K562 (cell line): ENCODE measurements around the gene PPARG.

Experiments
- CEBPB ChIP-seq: fragments of 450-650 bp; IDR thresholded peaks from 2 replicates; pipeline ENCODE4 v1.6.1; 2016; ENCODE audit warnings: missing genetic modification characterization, missing compliant biosample characterization
- EP300 ChIP-seq: IDR thresholded peaks from 2 replicates; pipeline ENCODE4 v1.6.1; 2012; ENCODE audit warnings: low read length, improper control_type of control experiment
- EZH2 ChIP-seq: IDR thresholded peaks from 2 replicates; pipeline ENCODE4 v1.6.1; 2012; ENCODE audit warnings: low read depth, mild to moderate bottlenecking, inconsistent platforms, low read length, borderline replicate concordance
- FOXJ3 ChIP-seq: sonication (generic); formaldehyde crosslinking; IDR thresholded peaks from 2 replicates; pipeline ENCODE4 v1.4.0; 2020; ENCODE audit warnings: mild to moderate bottlenecking, missing genetic modification reagents
- ID3 ChIP-seq, 2 experiments: fragments of 250-450 bp in 1 of 2; fragments of 450-650 bp in 1 of 2; sonication (Bioruptor Pico) in 1 of 2; IDR thresholded peaks; 2 replicates each; pipeline versions ENCODE4 v1.6.1 to v1.8.0; 2016 to 2021; ENCODE audit warnings: mild to moderate bottlenecking in 2 of 2, moderate library complexity in 2 of 2, missing compliant biosample characterization in 1 of 2, missing genetic modification characterization in 1 of 2
- ZC3H8 ChIP-seq: fragments of 450-650 bp; IDR thresholded peaks from 2 replicates; pipeline ENCODE4 v1.6.1; 2017
- ZNF212 ChIP-seq: fragments of 450-650 bp; formaldehyde crosslinking; IDR thresholded peaks from 2 replicates; pipeline ENCODE4 v1.4.0; 2020; ENCODE audit warnings: mild to moderate bottlenecking
- ZNF316 ChIP-seq: fragments of 450-650 bp; IDR thresholded peaks from 2 replicates; pipeline ENCODE4 v1.6.1; 2016
- TF ChIP-seq, protein P1 (sequence below), 3 experiments: IDR thresholded peaks in 2 of 3; conservative IDR thresholded peaks in 1 of 3; 2 replicates each; pipeline ENCODE4 v1.5.1; 2011 to 2012; ENCODE audit warnings: low read length in 3 of 3, mild to moderate bottlenecking in 3 of 3, control low read depth in 2 of 3, improper control_type of control experiment in 1 of 3, inconsistent platforms in 1 of 3, low read depth in 1 of 3, mixed read lengths in 1 of 3, moderate library complexity in 1 of 3; ENCODE audit not compliant: insufficient read depth in 2 of 3

DNA sequence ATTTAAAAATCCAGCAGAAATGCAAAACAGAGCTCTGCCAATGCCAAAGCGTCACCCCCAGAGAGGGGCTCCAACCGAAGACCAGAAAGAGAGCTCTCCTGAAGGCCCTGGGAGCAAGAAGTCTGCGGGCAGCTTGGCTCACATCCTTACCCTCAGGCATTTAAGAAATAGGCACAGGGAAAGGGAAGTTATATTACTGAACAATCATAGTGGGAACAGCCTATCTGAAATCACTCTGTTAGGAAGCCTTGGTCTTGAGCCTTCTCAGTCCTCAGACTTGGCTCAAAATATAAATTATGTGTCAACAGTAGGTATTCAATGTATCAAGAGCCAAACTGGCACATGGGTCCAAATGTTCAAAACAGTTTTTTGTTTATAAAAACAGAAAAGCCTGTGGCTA lies 10.3 kb upstream of the PPARG start:
- no peak for TF ChIP-seq ZNF212 (CRISPR knock-in tag)
- TF ChIP-seq, protein P1, sequence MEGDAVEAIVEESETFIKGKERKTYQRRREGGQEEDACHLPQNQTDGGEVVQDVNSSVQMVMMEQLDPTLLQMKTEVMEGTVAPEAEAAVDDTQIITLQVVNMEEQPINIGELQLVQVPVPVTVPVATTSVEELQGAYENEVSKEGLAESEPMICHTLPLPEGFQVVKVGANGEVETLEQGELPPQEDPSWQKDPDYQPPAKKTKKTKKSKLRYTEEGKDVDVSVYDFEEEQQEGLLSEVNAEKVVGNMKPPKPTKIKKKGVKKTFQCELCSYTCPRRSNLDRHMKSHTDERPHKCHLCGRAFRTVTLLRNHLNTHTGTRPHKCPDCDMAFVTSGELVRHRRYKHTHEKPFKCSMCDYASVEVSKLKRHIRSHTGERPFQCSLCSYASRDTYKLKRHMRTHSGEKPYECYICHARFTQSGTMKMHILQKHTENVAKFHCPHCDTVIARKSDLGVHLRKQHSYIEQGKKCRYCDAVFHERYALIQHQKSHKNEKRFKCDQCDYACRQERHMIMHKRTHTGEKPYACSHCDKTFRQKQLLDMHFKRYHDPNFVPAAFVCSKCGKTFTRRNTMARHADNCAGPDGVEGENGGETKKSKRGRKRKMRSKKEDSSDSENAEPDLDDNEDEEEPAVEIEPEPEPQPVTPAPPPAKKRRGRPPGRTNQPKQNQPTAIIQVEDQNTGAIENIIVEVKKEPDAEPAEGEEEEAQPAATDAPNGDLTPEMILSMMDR (IDR thresholded peaks at IDR 0.05 in 2 of 3, conservative IDR thresholded peaks at IDR 0.05 in 1 of 3; ENCODE audit: insufficient read depth in 2 of 3, low read depth in 1 of 3, low read length in 3 of 3), result no peak
- no peak for TF ChIP-seq ZC3H8
- TF ChIP-seq EZH2, result no peak
- TF ChIP-seq ID3 (CRISPR knock-in tag; IDR thresholded peaks at IDR 0.05), result no peak
- no peak for TF ChIP-seq ID3 (tag; IDR thresholded peaks at IDR 0.05)
- no peak for TF ChIP-seq EP300
- no peak for TF ChIP-seq ZNF316
- no peak for TF ChIP-seq CEBPB
- no peak for TF ChIP-seq FOXJ3 (CRISPR knock-in tag)
